HEK293 (cell line): ENCODE results near the gene CEP85L.

Experiments used
- CTCF ChIA-PET: fragments of 350-600 bp; formaldehyde crosslinking; extraction: SDS; loops from one replicate; lab custom pipeline; 2021; ENCODE audit warnings: antibody characterized with exemption; lab: Yijun Ruan, JAX
- POLR2A ChIA-PET: fragments of 300-600 bp; formaldehyde crosslinking; extraction: SDS; loops from one replicate; lab custom pipeline; 2020; ENCODE audit warnings: antibody characterized with exemption, inconsistent platforms; lab: Yijun Ruan, JAX
- H3K27ac ChIP-seq: fragments of 200-500 bp; sonication (Bioruptor generic); 2 replicates; pipeline ENCODE4 v1.5.1; 2014; ENCODE audit warnings: low read depth, low read length, control low read depth, inconsistent platforms; ENCODE audit errors: extremely low read depth
- H3K36me3 ChIP-seq, 2 experiments: fragments of 200-500 bp in 1 of 2; sonication (Bioruptor generic) in 1 of 2; 1 replicate in 1 of 2; 2 replicates in 1 of 2; pipeline ENCODE4 v1.5.1; 2014 to 2017; ENCODE audit warnings: inconsistent platforms in 2 of 2, low read length in 2 of 2; ENCODE audit not compliant: control insufficient read depth in 2 of 2, insufficient read depth in 1 of 2
- H3K4me1 ChIP-seq: fragments of 200-500 bp; sonication (Bioruptor generic); 2 replicates; pipeline ENCODE4 v1.5.1; 2014; ENCODE audit warnings: mild to moderate bottlenecking, low read length, inconsistent platforms; ENCODE audit not compliant: control insufficient read depth, insufficient read depth
- H3K4me3 ChIP-seq: 2 replicates; pipeline ENCODE4 v1.5.1; 2011; ENCODE audit warnings: low read depth, mild to moderate bottlenecking, control low read depth, low read length, moderate library complexity
- H3K9me3 ChIP-seq: fragments of 200-500 bp; sonication (Bioruptor generic); 2 replicates; pipeline ENCODE4 v1.5.1; 2014; ENCODE audit warnings: low read depth, low read length, inconsistent platforms; ENCODE audit not compliant: control insufficient read depth, insufficient read depth
- FEZF1 ChIP-seq: fragments of 450-650 bp; formaldehyde crosslinking; IDR thresholded peaks from 2 replicates; pipeline ENCODE4 v1.5.1; 2016; ENCODE audit warnings: missing biosample characterization, missing genetic modification characterization
- GFI1B ChIP-seq: fragments of 450-650 bp; formaldehyde crosslinking; IDR thresholded peaks from 2 replicates; pipeline ENCODE4 v1.5.1; 2016; ENCODE audit warnings: missing biosample characterization, missing genetic modification characterization
- HOXA7 ChIP-seq: sonication (generic); formaldehyde crosslinking; IDR thresholded peaks from 2 replicates; pipeline ENCODE4 v1.8.1; 2022; ENCODE audit warnings: missing genetic modification reagents, borderline replicate concordance
- HOXD13 ChIP-seq: sonication (generic); formaldehyde crosslinking; IDR thresholded peaks from 2 replicates; pipeline ENCODE4 v1.8.0; 2022; ENCODE audit warnings: missing genetic modification reagents, borderline replicate concordance
- SP7 ChIP-seq: fragments of 450-650 bp; formaldehyde crosslinking; IDR thresholded peaks from 2 replicates; pipeline ENCODE4 v1.5.1; 2016; ENCODE audit warnings: missing biosample characterization, missing genetic modification characterization
- YY2 ChIP-seq: fragments of 450-650 bp; formaldehyde crosslinking; IDR thresholded peaks from 2 replicates; pipeline ENCODE4 v1.5.1; 2016; ENCODE audit warnings: missing biosample characterization, missing genetic modification characterization
- ZBTB1 ChIP-seq: fragments of 450-650 bp; formaldehyde crosslinking; IDR thresholded peaks from 2 replicates; pipeline ENCODE4 v1.5.1; 2016; ENCODE audit warnings: missing biosample characterization, missing genetic modification characterization
- ZBTB8A ChIP-seq: fragments of 450-650 bp; formaldehyde crosslinking; IDR thresholded peaks from 2 replicates; pipeline ENCODE4 v1.5.1; 2016; ENCODE audit warnings: missing biosample characterization, missing genetic modification characterization
- ZFP69B ChIP-seq: fragments of 450-650 bp; formaldehyde crosslinking; IDR thresholded peaks from 2 replicates; pipeline ENCODE4 v1.5.1; 2016; ENCODE audit warnings: missing biosample characterization, missing genetic modification characterization
- ZNF23 ChIP-seq: fragments of 450-650 bp; formaldehyde crosslinking; IDR thresholded peaks from 2 replicates; pipeline ENCODE4 v1.5.1; 2016; ENCODE audit warnings: missing biosample characterization, missing genetic modification characterization, borderline replicate concordance
- ZNF366 ChIP-seq: fragments of 450-650 bp; formaldehyde crosslinking; conservative IDR thresholded peaks from 2 replicates; pipeline ENCODE4 v1.5.1; 2016; ENCODE audit warnings: missing biosample characterization, missing genetic modification characterization
- ZNF529 ChIP-seq: fragments of 450-650 bp; formaldehyde crosslinking; IDR thresholded peaks from 2 replicates; pipeline ENCODE4 v1.5.1; 2017; ENCODE audit warnings: missing genetic modification characterization, missing biosample characterization; ENCODE audit not compliant: insufficient replicate concordance
- ZNF544 ChIP-seq: fragments of 450-650 bp; formaldehyde crosslinking; IDR thresholded peaks from 2 replicates; pipeline ENCODE4 v1.5.0; 2017; ENCODE audit warnings: missing biosample characterization, missing genetic modification characterization
- ZNF830 ChIP-seq: fragments of 450-650 bp; IDR thresholded peaks from 2 replicates; pipeline ENCODE4 v1.5.0; 2018; ENCODE audit warnings: missing biosample characterization, missing genetic modification characterization, low read depth, mild to moderate bottlenecking, moderate library complexity
- ZNF843 ChIP-seq: fragments of 450-650 bp; formaldehyde crosslinking; IDR thresholded peaks from 2 replicates; pipeline ENCODE4 v1.5.1; 2016; ENCODE audit warnings: missing biosample characterization, missing genetic modification characterization
- ZSCAN30 ChIP-seq: fragments of 450-650 bp; IDR thresholded peaks from 2 replicates; pipeline ENCODE4 v1.5.1; 2018; ENCODE audit warnings: missing biosample characterization, mild to moderate bottlenecking, missing genetic modification characterization, moderate library complexity
- ZXDB ChIP-seq: fragments of 450-650 bp; formaldehyde crosslinking; IDR thresholded peaks from 2 replicates; pipeline ENCODE4 v1.5.1; 2016; ENCODE audit warnings: missing biosample characterization, missing genetic modification characterization
- TF ChIP-seq, protein P1 (sequence below): fragments of 450-650 bp; formaldehyde crosslinking; IDR thresholded peaks from 2 replicates; pipeline ENCODE4 v1.5.1; 2016; ENCODE audit warnings: missing biosample characterization, missing genetic modification characterization
- TF ChIP-seq, protein P2 (sequence below): fragments of 450-650 bp; formaldehyde crosslinking; IDR thresholded peaks from 2 replicates; pipeline ENCODE4 v1.5.1; 2017; ENCODE audit warnings: missing biosample characterization, missing genetic modification characterization
- TF ChIP-seq, protein P3 (sequence below): fragments of 450-650 bp; formaldehyde crosslinking; optimal IDR thresholded peaks from 2 replicates; pipeline ENCODE3; 2016; ENCODE audit warnings: missing biosample characterization, mild to moderate bottlenecking, missing genetic modification characterization
- TF ChIP-seq, protein P4 (sequence below): fragments of 450-650 bp; formaldehyde crosslinking; IDR thresholded peaks from 2 replicates; pipeline ENCODE4 v1.5.1; 2016; ENCODE audit warnings: missing biosample characterization, missing genetic modification characterization, low read depth
- TF ChIP-seq, protein P5 (sequence below): fragments of 450-650 bp; formaldehyde crosslinking; IDR thresholded peaks from 2 replicates; pipeline ENCODE4 v1.5.1; 2016; ENCODE audit warnings: missing biosample characterization, missing genetic modification characterization

Gene CEP85L

DNA sequence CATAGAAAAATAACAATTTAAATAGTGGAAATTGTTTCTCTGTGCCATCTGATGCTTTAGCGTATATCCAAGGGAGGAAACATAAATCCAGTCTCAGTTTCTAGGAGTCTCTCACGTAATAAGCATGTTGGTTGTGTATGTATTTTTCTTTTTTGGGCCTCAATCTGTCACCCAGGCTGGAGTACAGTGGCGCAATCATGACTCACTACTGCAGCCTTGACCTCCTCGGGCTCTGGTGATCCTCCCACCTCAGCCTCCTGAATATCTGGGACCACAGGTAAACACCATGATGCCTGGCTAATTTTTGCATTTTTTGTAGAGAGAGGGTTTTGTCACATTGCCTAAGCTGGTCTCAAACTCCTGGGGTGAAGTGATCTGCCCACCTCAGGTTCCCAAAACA lies 181.9 kb downstream of the CEP85L start:
- Histone ChIP-seq H3K4me1 (peaks cover 12% of the 10 kb centered on the region), H3K9me3 (no peaks in the 10 kb centered on the region), H3K27ac (no peak overlapping the region), H3K4me3 (no peak overlapping the region), H3K36me3 (peaks cover 0 to 45% of the 10 kb centered on the region in 2 experiments; a peak in 1 of 3 replicates)
- POLR2A ChIA-PET: no interaction called here
- TF ChIP-seq HOXD13 (CRISPR knock-in tag) (0 out of 2 replicates have a peak, but pooled peaks have one; percentile 25), ZXDB (tag by site-specific recombination) (0 out of 2 replicates have a peak, but pooled peaks have one; percentile 4)
- TF ChIP-seq, protein P1, sequence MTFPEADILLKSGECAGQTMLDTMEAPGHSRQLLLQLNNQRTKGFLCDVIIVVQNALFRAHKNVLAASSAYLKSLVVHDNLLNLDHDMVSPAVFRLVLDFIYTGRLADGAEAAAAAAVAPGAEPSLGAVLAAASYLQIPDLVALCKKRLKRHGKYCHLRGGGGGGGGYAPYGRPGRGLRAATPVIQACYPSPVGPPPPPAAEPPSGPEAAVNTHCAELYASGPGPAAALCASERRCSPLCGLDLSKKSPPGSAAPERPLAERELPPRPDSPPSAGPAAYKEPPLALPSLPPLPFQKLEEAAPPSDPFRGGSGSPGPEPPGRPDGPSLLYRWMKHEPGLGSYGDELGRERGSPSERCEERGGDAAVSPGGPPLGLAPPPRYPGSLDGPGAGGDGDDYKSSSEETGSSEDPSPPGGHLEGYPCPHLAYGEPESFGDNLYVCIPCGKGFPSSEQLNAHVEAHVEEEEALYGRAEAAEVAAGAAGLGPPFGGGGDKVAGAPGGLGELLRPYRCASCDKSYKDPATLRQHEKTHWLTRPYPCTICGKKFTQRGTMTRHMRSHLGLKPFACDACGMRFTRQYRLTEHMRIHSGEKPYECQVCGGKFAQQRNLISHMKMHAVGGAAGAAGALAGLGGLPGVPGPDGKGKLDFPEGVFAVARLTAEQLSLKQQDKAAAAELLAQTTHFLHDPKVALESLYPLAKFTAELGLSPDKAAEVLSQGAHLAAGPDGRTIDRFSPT (tag by site-specific recombination): no peak
- CTCF ChIA-PET: interaction anchor here (0.6 kb wide), 1 partner anchor 9 kb away, joined by 4 read pairs; no protein-coding TSS in a partner anchor

DNA sequence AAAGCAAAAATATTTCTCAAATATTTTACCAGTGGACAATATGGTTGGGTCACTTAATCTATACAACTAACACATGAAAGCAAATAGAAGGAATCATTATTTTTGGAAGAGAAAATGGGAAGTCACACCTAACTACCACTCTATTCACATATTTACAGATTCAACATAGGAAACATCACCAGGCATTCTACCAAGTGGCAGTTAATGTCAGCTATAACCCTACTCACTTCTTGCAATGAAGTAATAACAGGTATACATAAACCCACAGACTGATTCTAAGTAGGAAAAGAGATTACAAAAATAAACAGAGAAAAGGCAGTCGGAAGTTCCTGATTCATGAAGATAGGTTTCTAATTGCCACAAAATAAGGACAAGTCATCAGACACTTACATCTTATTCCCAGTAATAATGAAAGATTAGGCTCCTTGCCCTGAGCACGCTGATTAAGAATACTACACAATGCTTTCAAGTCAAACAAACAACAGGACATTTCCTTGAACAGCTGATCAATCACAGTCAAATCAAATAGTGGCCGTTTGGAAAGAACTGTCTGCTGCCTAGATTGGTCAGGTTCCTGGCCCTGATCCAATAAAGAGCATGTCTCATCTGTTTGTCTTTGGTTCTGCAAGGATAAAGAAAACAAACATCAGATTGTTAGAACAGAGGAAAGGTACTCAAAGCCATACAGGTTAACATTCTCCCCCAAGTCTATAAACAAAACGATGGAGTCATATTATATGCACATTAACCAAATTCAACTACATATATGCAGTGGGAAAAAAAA lies 182.5 kb downstream of the CEP85L start:
- no peaks in the 10 kb centered on the region for H3K9me3 ChIP-seq
- ChIA-PET CTCF (interaction anchor here (0.6 kb wide), 3 partner anchors 8 to 140 kb away, joined by 3 to 4 read pairs (median 4); no protein-coding TSS in a partner anchor), POLR2A (no interaction called here)
- no peak overlapping the region for H3K4me3 ChIP-seq
- TF ChIP-seq, protein P2, sequence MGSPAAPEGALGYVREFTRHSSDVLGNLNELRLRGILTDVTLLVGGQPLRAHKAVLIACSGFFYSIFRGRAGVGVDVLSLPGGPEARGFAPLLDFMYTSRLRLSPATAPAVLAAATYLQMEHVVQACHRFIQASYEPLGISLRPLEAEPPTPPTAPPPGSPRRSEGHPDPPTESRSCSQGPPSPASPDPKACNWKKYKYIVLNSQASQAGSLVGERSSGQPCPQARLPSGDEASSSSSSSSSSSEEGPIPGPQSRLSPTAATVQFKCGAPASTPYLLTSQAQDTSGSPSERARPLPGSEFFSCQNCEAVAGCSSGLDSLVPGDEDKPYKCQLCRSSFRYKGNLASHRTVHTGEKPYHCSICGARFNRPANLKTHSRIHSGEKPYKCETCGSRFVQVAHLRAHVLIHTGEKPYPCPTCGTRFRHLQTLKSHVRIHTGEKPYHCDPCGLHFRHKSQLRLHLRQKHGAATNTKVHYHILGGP: peak; percentile 71; the same call in 1 of the 2 replicates
- TF ChIP-seq ZNF529 (tag by site-specific recombination): no peak
- TF ChIP-seq ZSCAN30: no peak
- 0 out of 2 replicates have a peak, but pooled peaks have one; percentile 25 for TF ChIP-seq ZNF366 (tag by site-specific recombination)
- TF ChIP-seq ZNF843 (tag by site-specific recombination): peak; percentile 52
- no peak for TF ChIP-seq ZNF544 (tag by site-specific recombination)
- TF ChIP-seq ZBTB1 (tag by site-specific recombination): no peak
- TF ChIP-seq GFI1B (tag by site-specific recombination): 0 out of 2 replicates have a peak, but pooled peaks have one; percentile 11
- no peak for TF ChIP-seq YY2 (tag by site-specific recombination)
- peak; percentile 40 for TF ChIP-seq FEZF1 (tag by site-specific recombination)
- no peak for TF ChIP-seq ZBTB8A
- TF ChIP-seq, protein P3, sequence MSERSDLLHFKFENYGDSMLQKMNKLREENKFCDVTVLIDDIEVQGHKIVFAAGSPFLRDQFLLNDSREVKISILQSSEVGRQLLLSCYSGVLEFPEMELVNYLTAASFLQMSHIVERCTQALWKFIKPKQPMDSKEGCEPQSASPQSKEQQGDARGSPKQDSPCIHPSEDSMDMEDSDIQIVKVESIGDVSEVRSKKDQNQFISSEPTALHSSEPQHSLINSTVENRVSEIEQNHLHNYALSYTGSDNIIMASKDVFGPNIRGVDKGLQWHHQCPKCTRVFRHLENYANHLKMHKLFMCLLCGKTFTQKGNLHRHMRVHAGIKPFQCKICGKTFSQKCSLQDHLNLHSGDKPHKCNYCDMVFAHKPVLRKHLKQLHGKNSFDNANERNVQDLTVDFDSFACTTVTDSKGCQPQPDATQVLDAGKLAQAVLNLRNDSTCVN (tag by site-specific recombination): no peak
- no peak overlapping the region for H3K27ac ChIP-seq
- peaks cover 12% of the 10 kb centered on the region for H3K4me1 ChIP-seq
- H3K36me3 ChIP-seq: peaks cover 0 to 47% of the 10 kb centered on the region in 2 experiments; a peak in 1 of 3 replicates

DNA sequence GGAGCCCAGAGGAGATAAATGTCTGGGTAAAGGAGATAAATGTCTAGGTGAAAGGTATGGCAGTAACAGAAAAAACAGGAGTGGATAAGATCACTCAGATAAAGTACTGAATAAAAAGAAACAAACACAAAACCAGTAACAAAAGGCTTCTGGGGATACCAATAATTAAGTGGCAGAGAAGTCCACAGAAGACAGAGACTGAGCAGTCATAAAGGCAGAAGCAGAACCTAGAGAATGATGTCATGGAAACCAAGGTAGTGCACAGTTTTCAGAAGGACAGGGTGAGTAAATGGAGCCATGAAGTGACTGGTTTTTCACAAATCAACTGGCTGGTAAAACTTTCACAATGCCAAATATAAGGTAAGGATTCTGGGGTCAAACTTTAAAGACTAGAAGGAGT lies 184.2 kb downstream of the CEP85L start:
- no peaks in the 10 kb centered on the region for H3K9me3 ChIP-seq
- H3K4me1 ChIP-seq: peaks cover 12% of the 10 kb centered on the region
- no peak overlapping the region for H3K4me3 ChIP-seq
- peaks cover 0 to 52% of the 10 kb centered on the region in 2 experiments; a peak in 1 of 3 replicates for H3K36me3 ChIP-seq
- ChIA-PET POLR2A (no interaction called here), CTCF (interaction anchor here (0.7 to 0.8 kb wide), 2 partner anchors 11 to 335 kb away, joined by 3 read pairs; no protein-coding TSS in a partner anchor)
- H3K27ac ChIP-seq: no peak overlapping the region
- TF ChIP-seq, protein P4, sequence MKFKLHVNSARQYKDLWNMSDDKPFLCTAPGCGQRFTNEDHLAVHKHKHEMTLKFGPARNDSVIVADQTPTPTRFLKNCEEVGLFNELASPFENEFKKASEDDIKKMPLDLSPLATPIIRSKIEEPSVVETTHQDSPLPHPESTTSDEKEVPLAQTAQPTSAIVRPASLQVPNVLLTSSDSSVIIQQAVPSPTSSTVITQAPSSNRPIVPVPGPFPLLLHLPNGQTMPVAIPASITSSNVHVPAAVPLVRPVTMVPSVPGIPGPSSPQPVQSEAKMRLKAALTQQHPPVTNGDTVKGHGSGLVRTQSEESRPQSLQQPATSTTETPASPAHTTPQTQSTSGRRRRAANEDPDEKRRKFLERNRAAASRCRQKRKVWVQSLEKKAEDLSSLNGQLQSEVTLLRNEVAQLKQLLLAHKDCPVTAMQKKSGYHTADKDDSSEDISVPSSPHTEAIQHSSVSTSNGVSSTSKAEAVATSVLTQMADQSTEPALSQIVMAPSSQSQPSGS: peak; percentile 73
- TF ChIP-seq HOXA7 (CRISPR knock-in tag) (no peak), SP7 (tag by site-specific recombination) (peak; percentile 24; the same call in 1 of the 2 replicates), ZFP69B (tag by site-specific recombination) (no peak), ZXDB (tag by site-specific recombination) (0 out of 2 replicates have a peak, but pooled peaks have one; percentile 29), ZNF23 (tag by site-specific recombination) (no peak), ZNF830 (tag by site-specific recombination) (no peak), FEZF1 (tag by site-specific recombination) (peak; percentile 85), ZNF529 (tag by site-specific recombination) (no peak)
- TF ChIP-seq, protein P5, sequence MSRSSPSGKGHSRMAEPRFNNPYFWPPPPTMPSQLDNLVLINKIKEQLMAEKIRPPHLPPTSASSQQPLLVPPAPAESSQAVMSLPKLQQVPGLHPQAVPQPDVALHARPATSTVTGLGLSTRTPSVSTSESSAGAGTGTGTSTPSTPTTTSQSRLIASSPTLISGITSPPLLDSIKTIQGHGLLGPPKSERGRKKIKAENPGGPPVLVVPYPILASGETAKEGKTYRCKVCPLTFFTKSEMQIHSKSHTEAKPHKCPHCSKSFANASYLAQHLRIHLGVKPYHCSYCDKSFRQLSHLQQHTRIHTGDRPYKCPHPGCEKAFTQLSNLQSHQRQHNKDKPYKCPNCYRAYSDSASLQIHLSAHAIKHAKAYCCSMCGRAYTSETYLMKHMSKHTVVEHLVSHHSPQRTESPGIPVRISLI (tag by site-specific recombination): no peak
